Osteocyte (in vitro differentiated cells): Measurements from ENCODE around the gene FXYD1. TPM values are rescaled to one million over a fixed set of nuclear protein-coding genes. Genes with fewer than 3 reads are reported as not detected.

ENCODE experiments used
- DNase-seq: peaks from one replicate; pipeline ENCODE4 v3.0.0; 2021; ENCODE audit warnings: mixed read lengths; ENCODE audit not compliant: unreplicated experiment; ENCODE audit errors: extremely low spot score
- H3K27ac Mint-ChIP-seq: one replicate; pipeline ENCODE4 v1.8.0; 2021; ENCODE audit warnings: mild to moderate bottlenecking, mixed read lengths; ENCODE audit not compliant: unreplicated experiment
- H3K27me3 Mint-ChIP-seq: one replicate; pipeline ENCODE4 v1.8.0; 2021; ENCODE audit warnings: mixed read lengths; ENCODE audit not compliant: unreplicated experiment
- H3K36me3 Mint-ChIP-seq: one replicate; pipeline ENCODE4 v1.8.0; 2021; ENCODE audit warnings: mixed read lengths; ENCODE audit not compliant: unreplicated experiment
- H3K4me1 Mint-ChIP-seq: one replicate; pipeline ENCODE4 v1.8.0; 2021; ENCODE audit warnings: mixed read lengths; ENCODE audit not compliant: unreplicated experiment
- H3K4me3 Mint-ChIP-seq: one replicate; pipeline ENCODE4 v1.8.0; 2021; ENCODE audit warnings: mild to moderate bottlenecking, moderate library complexity, mixed read lengths; ENCODE audit not compliant: unreplicated experiment
- H3K9me3 Mint-ChIP-seq: one replicate; pipeline ENCODE4 v1.8.0; 2021; ENCODE audit warnings: mixed read lengths; ENCODE audit not compliant: unreplicated experiment
- CTCF ChIP-seq: fragments of 200-600 bp; sonication (generic); IDR thresholded peaks from 2 replicates; pipeline ENCODE4 v1.5.0; 2021; ENCODE audit warnings: antibody characterized with exemption, mild to moderate bottlenecking, moderate library complexity
- total RNA-seq: library from RNA; stranded (reverse); gene quantifications from 2 replicates; pipeline ENCODE4 v1.2.1, GENCODE V29; 2021

FXYD1 gene
- total RNA-seq, 1 donor from 2014 or later, result 0.86 TPM

GRCh38 chr19:35165200-35166058 is 26.8 kb downstream of the FXYD1 start:
- TF ChIP-seq CTCF, result no peak
- H3K4me1 Mint-ChIP-seq, result peaks cover 20% of the 10 kb centered on the region
- peaks cover 12% of the 10 kb centered on the region for H3K9me3 Mint-ChIP-seq

GRCh38 chr19:35166100-35167063 is 27.8 kb downstream of the FXYD1 start:
- no peak overlapping the region for H3K4me3 Mint-ChIP-seq
- H3K27me3 Mint-ChIP-seq, result no peaks in the 10 kb centered on the region

More at GRCh38 chr19:35165200-35166058, 26.8 kb downstream of the FXYD1 start:
- Mint-ChIP-seq H3K4me3 (no peak overlapping the region), H3K27me3 (no peaks in the 10 kb centered on the region), H3K27ac (no peak overlapping the region), H3K36me3 (peaks cover 36% of the 10 kb centered on the region)
- DNase-seq, result no peak

GRCh38 chr19:35167251-35168119 is 28.9 kb downstream of the FXYD1 start:
- H3K27me3 Mint-ChIP-seq, result no peaks in the 10 kb centered on the region
- peaks cover 27% of the 10 kb centered on the region for H3K36me3 Mint-ChIP-seq
- H3K4me1 Mint-ChIP-seq, result peaks cover 18% of the 10 kb centered on the region
- DNase-seq, result no peak
- TF ChIP-seq CTCF, result no peak
- H3K27ac Mint-ChIP-seq, result peak overlapping the region; percentile 54
- H3K4me3 Mint-ChIP-seq, result no peak overlapping the region
- H3K9me3 Mint-ChIP-seq, result peaks cover 7% of the 10 kb centered on the region

More at GRCh38 chr19:35166100-35167063, 27.8 kb downstream of the FXYD1 start:
- no peak for DNase-seq
- Mint-ChIP-seq H3K36me3 (peaks cover 34% of the 10 kb centered on the region), H3K9me3 (peaks cover 12% of the 10 kb centered on the region), H3K4me1 (peaks cover 20% of the 10 kb centered on the region), H3K27ac (no peak overlapping the region)
- no peak for TF ChIP-seq CTCF

GRCh38 chr19:35168196-35168595 is 29.6 kb downstream of the FXYD1 start:
- Mint-ChIP-seq H3K4me1 (peaks cover 15% of the 10 kb centered on the region), H3K36me3 (peaks cover 23% of the 10 kb centered on the region), H3K27me3 (no peaks in the 10 kb centered on the region), H3K9me3 (peaks cover 7% of the 10 kb centered on the region), H3K27ac (no peak overlapping the region), H3K4me3 (no peak overlapping the region)
- no peak for DNase-seq
- no peak for TF ChIP-seq CTCF
